Keratinocyte (primary cell): Measurements from ENCODE around the gene ABI2. TPM values are rescaled to one million over a fixed set of nuclear protein-coding genes. Genes with fewer than 3 reads are reported as not detected.

ENCODE experiments used
- DNase-seq: peaks from one replicate; pipeline ENCODE4 v3.0.0-alpha.2; 2011; ENCODE audit warnings: low read depth, missing footprints, low spot score
- FAIRE-seq: peaks from 2 replicates; lab custom pipeline; 2011; peaks lifted over from hg19 to GRCh38; lab: Jason Lieb, UNC
- H2AFZ ChIP-seq: 2 replicates; pipeline ENCODE4 v1.6.0; 2012; ENCODE audit warnings: low read length, control low read depth, inconsistent platforms; ENCODE audit not compliant: control insufficient read depth
- H3K27ac ChIP-seq: 2 replicates; pipeline ENCODE4 v1.5.1; 2011; ENCODE audit warnings: low read length; ENCODE audit not compliant: control insufficient read depth, insufficient read depth
- H3K27me3 ChIP-seq: 3 replicates; pipeline ENCODE4 v1.6.0; 2011; ENCODE audit warnings: low read length; ENCODE audit not compliant: control insufficient read depth, insufficient read depth; ENCODE audit errors: extremely low read depth
- H3K36me3 ChIP-seq, 2 experiments: 2 replicates in 1 of 2; 3 replicates in 1 of 2; pipeline ENCODE4 v1.5.1; 2011; ENCODE audit warnings: low read length in 2 of 2, mild to moderate bottlenecking in 1 of 2; ENCODE audit not compliant: control insufficient read depth in 2 of 2, insufficient read depth in 2 of 2; ENCODE audit errors: extremely low read depth in 1 of 2
- H3K4me1 ChIP-seq: 3 replicates; pipeline ENCODE4 v1.5.1; 2011; ENCODE audit warnings: low read length; ENCODE audit not compliant: control insufficient read depth, insufficient read depth; ENCODE audit errors: extremely low read depth
- H3K4me2 ChIP-seq: 3 replicates; pipeline ENCODE4 v1.6.0; 2011; ENCODE audit warnings: low read depth, low read length; ENCODE audit not compliant: control insufficient read depth, insufficient read depth; ENCODE audit errors: extremely low read depth
- H3K4me3 ChIP-seq, 3 experiments: fragments of 200-600 bp in 1 of 3; sonication (generic) in 1 of 3; 2 replicates in 2 of 3; 3 replicates in 1 of 3; pipeline ENCODE4 v1.5.1; 2011 to 2016; ENCODE audit warnings: low read length in 3 of 3, mild to moderate bottlenecking in 3 of 3, control low read depth in 2 of 3, inconsistent platforms in 1 of 3, low read depth in 1 of 3, mixed read lengths in 1 of 3, mixed run types in 1 of 3, moderate library complexity in 1 of 3; ENCODE audit not compliant: control insufficient read depth in 2 of 3, insufficient read depth in 2 of 3; ENCODE audit errors: extremely low read depth in 1 of 3
- H3K79me2 ChIP-seq: 2 replicates; pipeline ENCODE4 v1.6.0; 2012; ENCODE audit warnings: low read length; ENCODE audit not compliant: control insufficient read depth, insufficient read depth
- H3K9ac ChIP-seq: 3 replicates; pipeline ENCODE4 v1.6.0; 2011; ENCODE audit warnings: low read length; ENCODE audit not compliant: control insufficient read depth, insufficient read depth; ENCODE audit errors: extremely low read depth
- H3K9me1 ChIP-seq: 3 replicates; pipeline ENCODE4 v1.6.0; 2011; ENCODE audit warnings: low read length; ENCODE audit not compliant: control insufficient read depth, insufficient read depth; ENCODE audit errors: extremely low read depth
- H3K9me3 ChIP-seq: 2 replicates; pipeline ENCODE4 v1.5.1; 2012; ENCODE audit warnings: low read depth, low read length; ENCODE audit not compliant: control insufficient read depth
- H4K20me1 ChIP-seq: 3 replicates; pipeline ENCODE4 v1.6.0; 2011; ENCODE audit warnings: low read length; ENCODE audit not compliant: control insufficient read depth, insufficient read depth; ENCODE audit errors: extremely low read depth
- CTCF ChIP-seq, 3 experiments: IDR thresholded peaks in 1 of 3; conservative IDR thresholded peaks in 1 of 3; optimal IDR thresholded peaks in 1 of 3; 2 replicates in 2 of 3; 3 replicates in 1 of 3; pipeline versions ENCODE3 to v1.5.1; 2011; ENCODE audit warnings: low read length in 3 of 3, mild to moderate bottlenecking in 3 of 3, moderate library complexity in 2 of 3, control low read depth in 1 of 3, inconsistent platforms in 1 of 3; ENCODE audit not compliant: insufficient read depth in 2 of 3; ENCODE audit errors: extremely low read depth in 1 of 3
- EZH2 ChIP-seq: IDR thresholded peaks from one replicate; pipeline ENCODE4 v1.6.1; 2012; ENCODE audit warnings: inconsistent platforms, mild to moderate bottlenecking, low read length, moderate library complexity
- dilution Hi-C: fragments of 300-500 bp; cut with MboI; formaldehyde crosslinking; loops from one replicate; pipeline ENCODE4 v1.7.0; 2020; ENCODE audit warnings: low sequenced_read_pairs; ENCODE audit not compliant: extremely low pct_ligation_motif_present
- polyA plus RNA-seq, 5 experiments: library from polyadenylated mRNA; depleted of rRNA in 3 of 5; stranded (reverse) in 3 of 5; stranded (forward) in 1 of 5; unstranded in 1 of 5; fragments of >200 nt; gene quantifications; 1 replicate in 1 of 5; 2 replicates in 3 of 5; 3 replicates in 1 of 5; pipeline versions ENCODE4 v1.2.1 to v1.2.3, GENCODE V29; 2011 to 2012; ENCODE audit warnings: missing spikeins in 2 of 5, low read depth in 1 of 5, low replicate concordance in 1 of 5

Gene ABI2
- polyA plus RNA-seq, 1 donor (not counting 4 experiments of a cell fraction or from before 2014, with no cell fraction given) = 12.9 TPM

- Histone ChIP-seq H2AFZ (no peak overlapping the region), H3K4me1 (no peaks in the 10 kb centered on the region), H3K27me3 (no peaks in the 10 kb centered on the region), H3K9me3 (no peaks in the 10 kb centered on the region), H3K27ac (no peak overlapping the region), H3K9me1 (no peaks in the 10 kb centered on the region), H3K36me3 (peaks cover 9% of the 10 kb centered on the region in 2 experiments), H4K20me1 (no peaks in the 10 kb centered on the region), H3K4me3 (no peak overlapping the region), H3K4me2 (no peak overlapping the region), H3K9ac (no peak overlapping the region), H3K79me2 (no peaks in the 10 kb centered on the region)
- TF ChIP-seq EZH2 = no peak
- no peak for TF ChIP-seq CTCF (optimal IDR thresholded peaks at IDR 0.05 in 1 of 3, IDR thresholded peaks at IDR 0.05 in 1 of 3, conservative IDR thresholded peaks at IDR 0.05 in 1 of 3; ENCODE audit: extremely low read depth in 1 of 3, insufficient read depth in 2 of 3, low read length in 3 of 3)
- dilution Hi-C loops = no loop called here
- no peak for FAIRE-seq
- DNase-seq = no peak
Observed at GRCh38 chr2:203280428-203281064, 47.6 kb upstream of the ABI2 start.

GRCh38 chr2:203282101-203282500 lies 46.1 kb upstream of the ABI2 start:
- FAIRE-seq (no peak), DNase-seq (no peak)
- Histone ChIP-seq H3K9me3 (no peaks in the 10 kb centered on the region), H2AFZ (no peak overlapping the region), H3K4me3 (no peak overlapping the region), H3K79me2 (no peaks in the 10 kb centered on the region), H3K9ac (no peak overlapping the region), H3K4me1 (no peaks in the 10 kb centered on the region), H3K27me3 (no peaks in the 10 kb centered on the region), H3K36me3 (peaks cover 11 to 12% of the 10 kb centered on the region in 2 experiments), H3K27ac (no peak overlapping the region), H4K20me1 (no peaks in the 10 kb centered on the region), H3K4me2 (no peak overlapping the region), H3K9me1 (no peaks in the 10 kb centered on the region)
- dilution Hi-C loops = no loop called here
- no peak for TF ChIP-seq CTCF (optimal IDR thresholded peaks at IDR 0.05 in 1 of 3, IDR thresholded peaks at IDR 0.05 in 1 of 3, conservative IDR thresholded peaks at IDR 0.05 in 1 of 3; ENCODE audit: extremely low read depth in 1 of 3, insufficient read depth in 2 of 3, low read length in 3 of 3)
- no peak for TF ChIP-seq EZH2
